Panc1 (cell line): ENCODE results near the gene LONRF2. TPM values are rescaled to one million over a fixed set of nuclear protein-coding genes. Genes with fewer than 3 reads are reported as not detected.

ENCODE experiments used
- ATAC-seq: fragments of 200-7000 bp; cut with Tn5 transposase; 2 replicates; pipeline ENCODE4 v1.9.1; 2020; ENCODE audit warnings: mild to moderate bottlenecking, moderate library complexity
- BruUV-seq: library from RNA; stranded (reverse); fragments of 400-500 nt; replicated peaks from 2 replicates; lab custom pipeline; 2021; lab: Mats Ljungman, UMichigan
- CTCF ChIA-PET: fragments of 300-600 bp; sonication (Branson Sonifier 250); formaldehyde crosslinking; loops from one replicate; lab custom pipeline; 2022; ENCODE audit warnings: antibody characterized with exemption; lab: Charles Lee
- POLR2A ChIA-PET: fragments of 300-600 bp; sonication (Branson Sonifier 250); formaldehyde crosslinking; loops from one replicate; lab custom pipeline; 2022; ENCODE audit warnings: antibody characterized with exemption; lab: Charles Lee
- DNase-seq: peaks from one replicate; pipeline ENCODE4 v3.0.0-alpha.2; 2010; ENCODE audit warnings: low read depth, low spot score
- H3K27ac ChIP-seq: 2 replicates; pipeline ENCODE4 v1.5.1; 2011; ENCODE audit warnings: mild to moderate bottlenecking, low read length, inconsistent platforms
- H3K27me3 ChIP-seq: fragments of 200-500 bp; sonication (Bioruptor generic); 2 replicates; pipeline ENCODE4 v1.6.0; 2014; ENCODE audit warnings: low read length, inconsistent platforms; ENCODE audit not compliant: control insufficient read depth, insufficient read depth
- H3K36me3 ChIP-seq: fragments of 200-500 bp; sonication (Bioruptor generic); 2 replicates; pipeline ENCODE4 v1.5.1; 2014; ENCODE audit warnings: inconsistent platforms, mild to moderate bottlenecking, low read length, moderate library complexity; ENCODE audit not compliant: control insufficient read depth, insufficient read depth
- H3K4me1 ChIP-seq: 2 replicates; pipeline ENCODE4 v1.5.1; 2011; ENCODE audit warnings: inconsistent platforms, mild to moderate bottlenecking, low read length, moderate library complexity; ENCODE audit not compliant: control insufficient read depth, insufficient read depth
- H3K4me3 ChIP-seq, 2 experiments: 2 replicates each; pipeline ENCODE4 v1.5.1; 2011 to 2012; ENCODE audit warnings: low read depth in 2 of 2, low read length in 2 of 2, mild to moderate bottlenecking in 2 of 2, inconsistent platforms in 1 of 2, moderate library complexity in 1 of 2
- H3K9me3 ChIP-seq: fragments of 200-500 bp; sonication (Bioruptor generic); 2 replicates; pipeline ENCODE4 v1.5.1; 2014; ENCODE audit warnings: low read depth, mild to moderate bottlenecking, inconsistent platforms, low read length, moderate library complexity; ENCODE audit not compliant: control insufficient read depth, insufficient read depth
- CTCF ChIP-seq: fragments of 450-650 bp; IDR thresholded peaks from 2 replicates; pipeline ENCODE4 v1.5.1; 2017; ENCODE audit warnings: mild to moderate bottlenecking
- POLR2AphosphoS5 ChIP-seq: IDR thresholded peaks from 2 replicates; pipeline ENCODE4 v1.6.1; 2012; ENCODE audit warnings: mild to moderate bottlenecking, low read depth, low read length, moderate library complexity
- REST ChIP-seq, 2 experiments: IDR thresholded peaks; 2 replicates each; pipeline ENCODE4 v1.6.1; 2011 to 2012; ENCODE audit warnings: low read depth in 2 of 2, control low read depth in 1 of 2, low read length in 1 of 2, mild to moderate bottlenecking in 1 of 2, moderate library complexity in 1 of 2; ENCODE audit not compliant: insufficient read depth in 1 of 2
- SIN3A ChIP-seq: IDR thresholded peaks from 2 replicates; pipeline ENCODE4 v1.6.1; 2012; ENCODE audit warnings: low read depth, mild to moderate bottlenecking, low read length, moderate library complexity, borderline replicate concordance; ENCODE audit not compliant: insufficient read depth
- TCF7L2 ChIP-seq: IDR thresholded peaks from 2 replicates; pipeline ENCODE4 v1.6.1; 2011; ENCODE audit warnings: mild to moderate bottlenecking, low read depth, low read length, inconsistent platforms
- in situ Hi-C: cut with HindIII; loops from 2 replicates; pipeline ENCODE4 v1.10.0; 2016; ENCODE audit warnings: low sequenced_read_pairs, low pct_unique_long_range_greater_than_20kb
- intact Hi-C: fragments of 100-400 bp; cut with micrococcal nuclease; formaldehyde crosslinking; loops from one replicate; pipeline ENCODE4 v1.10.0; 2022; ENCODE audit not compliant: unreplicated experiment
- total RNA-seq: library from RNA; stranded (reverse); gene quantifications from one replicate; pipeline ENCODE4 v1.2.1, GENCODE V29; 2021; ENCODE audit not compliant: unreplicated experiment

Gene LONRF2
- total RNA-seq, 1 experiment from 2014 or later, result 12.9 TPM

DNA sequence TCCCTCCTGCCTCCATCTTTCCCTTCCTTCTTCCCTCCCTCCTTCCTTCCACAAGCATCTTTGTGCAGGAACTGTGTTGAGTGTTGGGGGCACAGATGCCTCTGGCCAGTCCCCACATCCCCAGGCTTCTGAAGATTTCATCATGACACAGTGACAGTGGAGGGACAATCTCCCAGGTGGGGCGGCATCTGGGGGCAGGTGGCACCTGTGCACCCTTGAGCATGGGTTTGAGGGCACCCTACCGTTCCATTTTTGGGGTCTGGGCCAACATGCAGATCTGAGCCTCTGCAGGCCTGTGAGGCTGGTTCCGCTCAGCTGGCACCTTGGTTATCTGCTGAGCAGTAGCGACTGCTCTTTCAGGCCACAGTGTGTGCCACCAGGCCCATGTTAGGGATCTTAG lies 57.6 kb downstream of the LONRF2 start:
- Histone ChIP-seq H3K9me3 (no peaks in the 10 kb centered on the region), H3K4me1 (peaks cover 7% of the 10 kb centered on the region), H3K36me3 (no peaks in the 10 kb centered on the region), H3K27ac (no peak overlapping the region), H3K27me3 (no peaks in the 10 kb centered on the region), H3K4me3 (no peak overlapping the region)
- ChIA-PET POLR2A (no interaction called here), CTCF (no interaction called here)
- TF ChIP-seq POLR2AphosphoS5 (no peak), CTCF (no peak), REST (IDR thresholded peaks at IDR 0.05; ENCODE audit: insufficient read depth in 1 of 2, low read depth in 2 of 2, low read length in 1 of 2) (no peak), SIN3A (no peak), TCF7L2 (no peak)
- no peak for ATAC-seq
- intact Hi-C loops (loop anchor here (5.0 kb wide), 1 partner anchor 707 kb away; no protein-coding TSS in a partner anchor), in situ Hi-C loops (no loop called here)
- no peak for DNase-seq
- no TSS peak for BruUV-seq

DNA sequence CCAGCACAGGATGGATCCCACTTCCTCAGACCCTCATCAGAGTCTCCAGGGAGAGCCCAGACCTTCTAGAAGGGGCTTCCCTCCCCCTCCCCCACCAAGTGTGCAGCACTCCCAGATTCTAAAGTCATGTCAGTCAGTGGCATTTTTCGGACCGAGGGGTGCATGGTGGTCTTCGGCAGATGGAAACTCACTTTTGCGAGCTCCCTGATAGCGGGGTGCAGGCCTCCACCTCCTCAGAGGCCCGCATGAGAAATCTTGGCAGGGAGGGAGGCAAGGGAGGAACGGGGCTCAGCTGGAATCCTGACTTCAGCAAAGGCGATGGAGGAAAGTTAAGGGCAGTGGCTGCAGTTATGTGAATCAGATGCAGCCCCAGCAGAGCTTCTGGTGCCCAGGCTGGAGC lies 58.2 kb downstream of the LONRF2 start:
- TF ChIP-seq TCF7L2 (no peak), CTCF (no peak), REST (IDR thresholded peaks at IDR 0.05; ENCODE audit: insufficient read depth in 1 of 2, low read depth in 2 of 2, low read length in 1 of 2) (no peak)
- Histone ChIP-seq H3K4me3 (no peak overlapping the region), H3K27ac (no peak overlapping the region), H3K36me3 (no peaks in the 10 kb centered on the region), H3K4me1 (peaks cover 7% of the 10 kb centered on the region), H3K9me3 (no peaks in the 10 kb centered on the region), H3K27me3 (no peaks in the 10 kb centered on the region)
- ChIA-PET CTCF (no interaction called here), POLR2A (no interaction called here)
- no TSS peak for BruUV-seq
- no peak for DNase-seq
- intact Hi-C loops, result loop anchor here (5.0 kb wide), 1 partner anchor 707 kb away; no protein-coding TSS in a partner anchor
- no peak for ATAC-seq
- in situ Hi-C loops, result no loop called here
